H9 (cell line): Measurements from ENCODE around the gene ELFN1. TPM values are rescaled to one million over a fixed set of nuclear protein-coding genes. Genes with fewer than 3 reads are reported as not detected.

Experiments
- DNase-seq: peaks from one replicate; pipeline ENCODE4 v3.0.0-alpha.2; 2017
- H2AFZ ChIP-seq: one replicate; pipeline ENCODE4 v1.6.1; 2013; ENCODE audit warnings: mild to moderate bottlenecking, low read length, control low read depth, moderate library complexity
- H2AK5ac ChIP-seq: 2 replicates; pipeline ENCODE4 v1.6.1; 2013; ENCODE audit warnings: low read length, control low read depth, mixed read lengths; ENCODE audit not compliant: insufficient read length
- H2BK120ac ChIP-seq: one replicate; pipeline ENCODE4 v1.6.1; 2013; ENCODE audit warnings: low read depth, mild to moderate bottlenecking, low read length, control low read depth, inconsistent platforms; ENCODE audit not compliant: poor library complexity, severe bottlenecking
- H2BK12ac ChIP-seq: 2 replicates; pipeline ENCODE4 v1.6.1; 2013; ENCODE audit warnings: low read length, control low read depth, mixed read lengths, low read depth; ENCODE audit not compliant: insufficient read length
- H2BK15ac ChIP-seq: 2 replicates; pipeline ENCODE4 v1.6.1; 2013; ENCODE audit warnings: low read depth, low read length, control low read depth
- H2BK20ac ChIP-seq: one replicate; pipeline ENCODE4 v1.6.1; 2013; ENCODE audit warnings: low read depth, mild to moderate bottlenecking, low read length, control low read depth, inconsistent platforms; ENCODE audit not compliant: poor library complexity, severe bottlenecking
- H2BK5ac ChIP-seq: 2 replicates; pipeline ENCODE4 v1.6.1; 2013; ENCODE audit warnings: low read length, control low read depth, mixed read lengths; ENCODE audit not compliant: insufficient read length
- H3K14ac ChIP-seq: 2 replicates; pipeline ENCODE4 v1.6.1; 2013; ENCODE audit warnings: low read length, control low read depth; ENCODE audit not compliant: insufficient read depth
- H3K18ac ChIP-seq: 2 replicates; pipeline ENCODE4 v1.6.1; 2013; ENCODE audit warnings: low read depth, mild to moderate bottlenecking, mixed read lengths, low read length, control low read depth; ENCODE audit not compliant: insufficient read length
- H3K23ac ChIP-seq: 2 replicates; pipeline ENCODE4 v1.6.1; 2013; ENCODE audit warnings: low read length, control low read depth, mixed read lengths, low read depth; ENCODE audit not compliant: insufficient read length
- H3K23me2 ChIP-seq: 2 replicates; pipeline ENCODE4 v1.6.1; 2013; ENCODE audit warnings: low read depth, mild to moderate bottlenecking, mixed read lengths, low read length, control low read depth; ENCODE audit not compliant: insufficient read length, poor library complexity, severe bottlenecking
- H3K27ac ChIP-seq: 2 replicates; pipeline ENCODE4 v1.5.1; 2013; ENCODE audit warnings: low read length, control low read depth, mixed read lengths, low read depth; ENCODE audit not compliant: insufficient read length
- H3K27me3 ChIP-seq: 2 replicates; pipeline ENCODE4 v1.6.1; 2013; ENCODE audit warnings: low read length, control low read depth, inconsistent platforms; ENCODE audit not compliant: insufficient read depth
- H3K4ac ChIP-seq: 2 replicates; pipeline ENCODE4 v1.6.1; 2013; ENCODE audit warnings: low read depth, mild to moderate bottlenecking, control low read depth, inconsistent platforms, low read length, moderate library complexity
- H3K4me1 ChIP-seq: 2 replicates; pipeline ENCODE4 v1.6.1; 2013; ENCODE audit warnings: low read length, control low read depth, inconsistent platforms; ENCODE audit not compliant: insufficient read depth
- H3K4me2 ChIP-seq: 2 replicates; pipeline ENCODE4 v1.6.1; 2013; ENCODE audit warnings: low read length, control low read depth, mixed read lengths; ENCODE audit not compliant: insufficient read length, insufficient read depth
- H3K56ac ChIP-seq: 2 replicates; pipeline ENCODE4 v1.6.1; 2013; ENCODE audit warnings: low read depth, mild to moderate bottlenecking, mixed read lengths, low read length, control low read depth; ENCODE audit not compliant: insufficient read length
- H3K79me1 ChIP-seq: 2 replicates; pipeline ENCODE4 v1.6.1; 2013; ENCODE audit warnings: low read depth, mild to moderate bottlenecking, moderate library complexity, low read length, control low read depth, inconsistent platforms; ENCODE audit not compliant: insufficient read depth, poor library complexity, severe bottlenecking
- H3K79me2 ChIP-seq: 2 replicates; pipeline ENCODE4 v1.6.1; 2013; ENCODE audit warnings: low read length, control low read depth, inconsistent platforms; ENCODE audit not compliant: insufficient read depth
- H3K9ac ChIP-seq: 2 replicates; pipeline ENCODE4 v1.6.1; 2013; ENCODE audit warnings: low read length, control low read depth, mixed read lengths; ENCODE audit not compliant: insufficient read length; ENCODE audit errors: extremely low read depth
- H3K9me3 ChIP-seq: one replicate; pipeline ENCODE4 v1.6.1; 2013; ENCODE audit warnings: low read depth, low read length, inconsistent platforms; ENCODE audit not compliant: control insufficient read depth
- H3T11ph ChIP-seq: one replicate; pipeline ENCODE4 v1.6.1; 2013; ENCODE audit warnings: mild to moderate bottlenecking, low read length, control low read depth, inconsistent platforms
- H4K20me1 ChIP-seq: one replicate; pipeline ENCODE4 v1.6.1; 2013; ENCODE audit not compliant: control insufficient read depth, insufficient read length, insufficient read depth
- H4K5ac ChIP-seq: 2 replicates; pipeline ENCODE4 v1.6.1; 2013; ENCODE audit warnings: low read depth, mild to moderate bottlenecking, mixed read lengths, low read length, control low read depth; ENCODE audit not compliant: insufficient read length
- H4K8ac ChIP-seq: replicated peaks from 2 replicates; pipeline ENCODE4 v1.6.1; 2013; ENCODE audit warnings: low read length, control low read depth, mixed read lengths, low read depth; ENCODE audit not compliant: insufficient read length
- H4K91ac ChIP-seq: 2 replicates; pipeline ENCODE4 v1.6.1; 2013; ENCODE audit warnings: low read depth, mild to moderate bottlenecking, moderate library complexity, mixed read lengths, low read length, control low read depth; ENCODE audit not compliant: insufficient read length
- H3K27ac Mint-ChIP-seq, 3 experiments: 2 replicates in 2 of 3; 3 replicates in 1 of 3; pipeline ENCODE4 v1.8.0; 2020 to 2021; ENCODE audit warnings: mixed read lengths in 3 of 3, mild to moderate bottlenecking in 1 of 3, moderate library complexity in 1 of 3
- H3K27me3 Mint-ChIP-seq: 2 replicates; pipeline ENCODE4 v1.8.0; 2021; ENCODE audit warnings: low read depth, mild to moderate bottlenecking, moderate library complexity, mixed read lengths
- H3K36me3 Mint-ChIP-seq, 3 experiments: 2 replicates in 2 of 3; 3 replicates in 1 of 3; pipeline ENCODE4 v1.8.0; 2020 to 2021; ENCODE audit warnings: low read depth in 3 of 3, mixed read lengths in 3 of 3; ENCODE audit not compliant: insufficient read depth in 1 of 3
- H3K4me1 Mint-ChIP-seq, 2 experiments: 2 replicates each; pipeline ENCODE4 v1.8.0; 2020; ENCODE audit warnings: mixed read lengths in 2 of 2
- H3K4me3 Mint-ChIP-seq, 2 experiments: 2 replicates in 1 of 2; 3 replicates in 1 of 2; pipeline ENCODE4 v1.8.0; 2020 to 2021; ENCODE audit warnings: mild to moderate bottlenecking in 2 of 2, mixed read lengths in 2 of 2, moderate library complexity in 1 of 2
- H3K9me3 Mint-ChIP-seq, 2 experiments: 2 replicates in 1 of 2; 3 replicates in 1 of 2; pipeline ENCODE4 v1.8.0; 2020; ENCODE audit warnings: mild to moderate bottlenecking in 2 of 2, mixed read lengths in 2 of 2, moderate library complexity in 1 of 2
- WGBS: extraction: QIAGEN DNeasy Blood & Tissue Kit; methylation state at CpG from one replicate; pipeline ENCODE4 v1.1.7; 2013; ENCODE audit warnings: missing lambda C conversion rate, low lambda C conversion rate, mixed read lengths; ENCODE audit not compliant: insufficient read length; ENCODE audit errors: extremely low coverage; 5-methylcytosine and 5-hydroxymethylcytosine counted together
- total RNA-seq: library from RNA; stranded (reverse); gene quantifications from 2 replicates; pipeline ENCODE4 v1.2.1, GENCODE V29; 2021
- TF ChIP-seq, protein P1 (sequence below): fragments of 200-600 bp; sonication (generic); conservative IDR thresholded peaks from 3 replicates; pipeline ENCODE4 v1.8.0; 2021; ENCODE audit warnings: antibody characterized with exemption, mild to moderate bottlenecking

ELFN1 gene
- total RNA-seq, 1 experiment from 2014 or later, result 3.7 TPM

DNA sequence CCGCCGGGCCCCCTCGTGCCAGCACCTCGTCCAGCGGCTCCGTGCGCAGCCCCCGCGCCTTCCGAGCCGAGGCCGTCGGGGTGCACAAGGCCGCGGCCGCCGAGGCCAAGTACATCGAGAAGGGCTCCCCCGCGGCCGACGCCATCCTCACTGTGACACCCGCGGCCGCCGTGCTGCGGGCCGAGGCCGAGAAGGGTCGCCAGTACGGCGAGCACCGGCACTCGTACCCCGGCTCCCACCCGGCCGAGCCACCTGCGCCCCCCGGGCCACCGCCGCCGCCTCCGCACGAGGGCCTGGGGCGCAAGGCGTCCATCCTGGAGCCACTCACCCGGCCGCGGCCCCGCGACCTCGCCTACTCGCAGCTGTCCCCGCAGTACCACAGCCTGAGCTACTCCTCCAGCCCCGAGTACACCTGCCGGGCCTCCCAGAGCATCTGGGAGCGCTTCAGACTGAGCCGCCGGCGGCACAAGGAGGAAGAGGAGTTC, 76.5 kb downstream of the ELFN1 start:
- Histone ChIP-seq H3K79me2 (no peaks in the 10 kb centered on the region), H3T11ph (no peak overlapping the region)
- no peak overlapping the region for H3K27ac Mint-ChIP-seq

More for the DNA sequence above, 76.5 kb downstream of the ELFN1 start:
- Histone ChIP-seq H3K79me1 (no peaks in the 10 kb centered on the region), H3K27me3 (no peaks in the 10 kb centered on the region), H2BK15ac (no peak overlapping the region), H3K4ac (no peak overlapping the region), H3K4me2 (no peak overlapping the region), H4K91ac (no peak overlapping the region), H4K5ac (no peak overlapping the region), H3K23me2 (no peaks in the 10 kb centered on the region), H3K9ac (no peak overlapping the region), H3K18ac (no peak overlapping the region), H3K56ac (no peak overlapping the region), H2AK5ac (no peak overlapping the region), H4K20me1 (no peaks in the 10 kb centered on the region), H3K14ac (no peak overlapping the region; the same call in 1 of the 2 replicates), H3K4me1 (no peaks in the 10 kb centered on the region), H4K8ac (no peak overlapping the region), H3K23ac (no peak overlapping the region), H2BK5ac (no peak overlapping the region), H2BK20ac (no peak overlapping the region), H2BK12ac (no peak overlapping the region), H3K9me3 (no peaks in the 10 kb centered on the region), H2BK120ac (no peak overlapping the region), H3K27ac (no peak overlapping the region), H2AFZ (no peak overlapping the region)
- H3K9me3 Mint-ChIP-seq, result no peaks in the 10 kb centered on the region; a peak in 1 of 5 replicates
- H3K27me3 Mint-ChIP-seq, result no peaks in the 10 kb centered on the region; the same call in 1 of the 2 replicates
- H3K4me1 Mint-ChIP-seq, result peaks cover 0 to 5% of the 10 kb centered on the region in 2 experiments; a peak in 1 of 4 replicates
- WGBS, result no CpG with 5 or more reads among the region's 60 CpGs
- no peak for DNase-seq
- no peak overlapping the region for H3K4me3 Mint-ChIP-seq
- no peaks in the 10 kb centered on the region; a peak in 1 of 7 replicates for H3K36me3 Mint-ChIP-seq
- TF ChIP-seq, protein P1, sequence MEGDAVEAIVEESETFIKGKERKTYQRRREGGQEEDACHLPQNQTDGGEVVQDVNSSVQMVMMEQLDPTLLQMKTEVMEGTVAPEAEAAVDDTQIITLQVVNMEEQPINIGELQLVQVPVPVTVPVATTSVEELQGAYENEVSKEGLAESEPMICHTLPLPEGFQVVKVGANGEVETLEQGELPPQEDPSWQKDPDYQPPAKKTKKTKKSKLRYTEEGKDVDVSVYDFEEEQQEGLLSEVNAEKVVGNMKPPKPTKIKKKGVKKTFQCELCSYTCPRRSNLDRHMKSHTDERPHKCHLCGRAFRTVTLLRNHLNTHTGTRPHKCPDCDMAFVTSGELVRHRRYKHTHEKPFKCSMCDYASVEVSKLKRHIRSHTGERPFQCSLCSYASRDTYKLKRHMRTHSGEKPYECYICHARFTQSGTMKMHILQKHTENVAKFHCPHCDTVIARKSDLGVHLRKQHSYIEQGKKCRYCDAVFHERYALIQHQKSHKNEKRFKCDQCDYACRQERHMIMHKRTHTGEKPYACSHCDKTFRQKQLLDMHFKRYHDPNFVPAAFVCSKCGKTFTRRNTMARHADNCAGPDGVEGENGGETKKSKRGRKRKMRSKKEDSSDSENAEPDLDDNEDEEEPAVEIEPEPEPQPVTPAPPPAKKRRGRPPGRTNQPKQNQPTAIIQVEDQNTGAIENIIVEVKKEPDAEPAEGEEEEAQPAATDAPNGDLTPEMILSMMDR, result no peak
